ENCODE data around the gene ZNF365. TPM values are rescaled to one million over a fixed set of nuclear protein-coding genes. Genes with fewer than 3 reads are reported as not detected.
A peak's percentile ranks its signal among the peaks of the same experiment; 100 is the strongest.

The ZNF365 gene
- total RNA-seq, 1 donor from 2014 or later, result 0.26 TPM

DNA sequence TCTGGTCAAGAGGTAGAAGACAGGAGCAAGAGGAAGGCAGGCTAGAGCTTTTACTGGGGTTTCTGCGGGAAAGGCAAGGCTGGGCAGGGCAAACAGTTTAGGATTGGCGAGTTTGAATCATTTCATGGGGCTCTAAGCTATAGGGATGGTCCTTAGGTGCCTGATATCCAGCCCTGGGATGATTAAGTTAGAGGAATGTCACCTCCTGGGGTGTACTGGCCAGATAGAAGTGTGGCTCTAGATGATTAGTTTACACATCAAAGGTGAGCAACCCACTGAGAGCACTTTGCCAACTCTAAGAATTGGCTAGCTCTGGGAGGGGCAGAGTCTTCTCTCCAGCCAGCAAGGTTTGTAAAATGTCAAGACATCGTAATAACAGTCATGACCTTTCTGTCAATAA, 52.4 kb downstream of the ZNF365 start:
- Histone ChIP-seq H3K27me3 (peaks cover 33% of the 10 kb centered on the region), H4K20me1 (ENCODE audit: low read depth) (no peaks in the 10 kb centered on the region), H3K4me2 (no peak overlapping the region), H3K4me1 (no peaks in the 10 kb centered on the region), H3K9ac (no peak overlapping the region), H3K36me3 (no peaks in the 10 kb centered on the region), H3K79me2 (ENCODE audit: low read depth) (no peaks in the 10 kb centered on the region), H3K9me3 (ENCODE audit: low read depth) (no peaks in the 10 kb centered on the region), H3K4me3 (no peak overlapping the region), H2AFZ (replicated peaks) (no peak overlapping the region), H3K27ac (no peak overlapping the region), H3F3A (ENCODE audit: low read depth) (no peaks in the 10 kb centered on the region)
- H3K36me3 Mint-ChIP-seq, result no peaks in the 10 kb centered on the region
- no peaks in the 10 kb centered on the region for H3K9me3 Mint-ChIP-seq
- no peak overlapping the region for H3K4me3 Mint-ChIP-seq
- no peaks in the 10 kb centered on the region for H3K27me3 Mint-ChIP-seq (ENCODE audit: insufficient read depth, low read depth)
- peak; percentile 2 for DNase-seq (ENCODE audit: low spot score)
- H3K4me1 Mint-ChIP-seq, result peaks cover 6% of the 10 kb centered on the region
- no peak for TF ChIP-seq EZH2phosphoT487 (IDR thresholded peaks at IDR 0.05)
- no peak for TF ChIP-seq EZH2 (IDR thresholded peaks at IDR 0.05)
- TF ChIP-seq, protein P1, sequence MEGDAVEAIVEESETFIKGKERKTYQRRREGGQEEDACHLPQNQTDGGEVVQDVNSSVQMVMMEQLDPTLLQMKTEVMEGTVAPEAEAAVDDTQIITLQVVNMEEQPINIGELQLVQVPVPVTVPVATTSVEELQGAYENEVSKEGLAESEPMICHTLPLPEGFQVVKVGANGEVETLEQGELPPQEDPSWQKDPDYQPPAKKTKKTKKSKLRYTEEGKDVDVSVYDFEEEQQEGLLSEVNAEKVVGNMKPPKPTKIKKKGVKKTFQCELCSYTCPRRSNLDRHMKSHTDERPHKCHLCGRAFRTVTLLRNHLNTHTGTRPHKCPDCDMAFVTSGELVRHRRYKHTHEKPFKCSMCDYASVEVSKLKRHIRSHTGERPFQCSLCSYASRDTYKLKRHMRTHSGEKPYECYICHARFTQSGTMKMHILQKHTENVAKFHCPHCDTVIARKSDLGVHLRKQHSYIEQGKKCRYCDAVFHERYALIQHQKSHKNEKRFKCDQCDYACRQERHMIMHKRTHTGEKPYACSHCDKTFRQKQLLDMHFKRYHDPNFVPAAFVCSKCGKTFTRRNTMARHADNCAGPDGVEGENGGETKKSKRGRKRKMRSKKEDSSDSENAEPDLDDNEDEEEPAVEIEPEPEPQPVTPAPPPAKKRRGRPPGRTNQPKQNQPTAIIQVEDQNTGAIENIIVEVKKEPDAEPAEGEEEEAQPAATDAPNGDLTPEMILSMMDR (IDR thresholded peaks at IDR 0.05), result no peak
- no peak overlapping the region for H3K27ac Mint-ChIP-seq

DNA sequence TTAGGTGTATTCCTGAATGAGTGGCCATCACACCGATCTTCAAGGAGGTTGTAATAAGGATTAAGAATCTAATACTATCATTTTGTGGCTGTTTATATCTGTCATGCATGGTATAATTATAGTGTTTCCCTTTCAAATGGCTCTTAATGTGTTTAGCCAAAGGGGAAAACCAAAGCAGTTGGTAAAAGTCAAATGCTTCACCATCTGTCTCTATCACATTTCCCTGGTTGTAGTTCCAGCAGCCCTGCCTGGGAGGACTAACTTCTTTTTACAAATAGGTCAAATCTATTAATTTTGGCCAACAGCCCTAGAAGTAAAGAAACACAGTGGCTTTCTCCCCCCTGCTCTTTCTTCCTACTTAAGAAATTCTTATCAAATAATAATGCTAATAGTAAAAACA, 56.7 kb downstream of the ZNF365 start:
- no peak for DNase-seq (ENCODE audit: low spot score)
- Histone ChIP-seq H3K4me1 (no peaks in the 10 kb centered on the region), H3K4me2 (no peak overlapping the region), H3K27me3 (peaks cover 21% of the 10 kb centered on the region), H3K9ac (no peak overlapping the region), H3F3A (ENCODE audit: low read depth) (no peaks in the 10 kb centered on the region), H4K20me1 (ENCODE audit: low read depth) (no peaks in the 10 kb centered on the region), H3K79me2 (ENCODE audit: low read depth) (no peaks in the 10 kb centered on the region), H2AFZ (replicated peaks) (no peak overlapping the region), H3K36me3 (no peaks in the 10 kb centered on the region), H3K9me3 (ENCODE audit: low read depth) (no peaks in the 10 kb centered on the region), H3K27ac (no peak overlapping the region), H3K4me3 (no peak overlapping the region)
- Mint-ChIP-seq H3K27ac (no peak overlapping the region), H3K4me1 (peaks cover 6% of the 10 kb centered on the region), H3K9me3 (no peaks in the 10 kb centered on the region), H3K36me3 (no peaks in the 10 kb centered on the region), H3K4me3 (no peak overlapping the region), H3K27me3 (ENCODE audit: insufficient read depth, low read depth) (peaks cover 2% of the 10 kb centered on the region)
- TF ChIP-seq EZH2phosphoT487 (IDR thresholded peaks at IDR 0.05) (no peak), EZH2 (IDR thresholded peaks at IDR 0.05) (no peak)
- TF ChIP-seq, protein P1 (IDR thresholded peaks at IDR 0.05), result no peak

DNA sequence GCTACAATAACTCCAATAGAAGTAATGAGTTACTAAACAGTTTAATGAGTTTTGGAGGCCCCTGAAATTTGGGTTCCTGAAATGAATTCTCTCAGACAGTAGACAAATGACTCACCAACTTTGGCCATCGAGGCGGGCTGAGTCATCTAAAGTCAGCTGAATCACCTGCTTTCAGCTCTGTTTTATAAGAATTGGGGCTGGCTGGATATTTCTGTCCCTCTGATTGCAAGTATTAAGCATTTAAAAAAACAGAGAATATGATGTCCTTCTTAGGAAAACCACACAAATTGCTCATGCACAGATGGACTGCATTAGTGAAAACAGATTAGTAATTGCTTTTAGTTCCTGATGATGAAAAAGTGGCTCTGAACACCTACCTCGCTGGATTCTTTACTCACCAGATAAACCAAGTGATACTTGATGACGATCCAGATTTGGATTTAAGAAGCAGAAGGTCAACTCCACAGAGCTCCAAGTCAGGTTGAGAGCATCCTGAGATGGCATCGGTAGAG, 59.1 kb downstream of the ZNF365 start:
- H3F3A ChIP-seq (ENCODE audit: low read depth), result no peaks in the 10 kb centered on the region
- H3K79me2 ChIP-seq (ENCODE audit: low read depth), result no peaks in the 10 kb centered on the region
- H4K20me1 ChIP-seq (ENCODE audit: low read depth), result no peaks in the 10 kb centered on the region
- no peaks in the 10 kb centered on the region for H3K9me3 Mint-ChIP-seq
- no peaks in the 10 kb centered on the region for H3K4me1 Mint-ChIP-seq
- no peaks in the 10 kb centered on the region for H3K36me3 ChIP-seq
- no peaks in the 10 kb centered on the region for H3K36me3 Mint-ChIP-seq
- H3K27me3 Mint-ChIP-seq (ENCODE audit: insufficient read depth, low read depth), result peaks cover 2% of the 10 kb centered on the region
- no peaks in the 10 kb centered on the region for H3K27me3 ChIP-seq
- no peak overlapping the region for H3K4me2 ChIP-seq
- no peaks in the 10 kb centered on the region for H3K9me3 ChIP-seq (ENCODE audit: low read depth)
- no peak overlapping the region for H3K27ac Mint-ChIP-seq
- H3K27ac ChIP-seq, result no peak overlapping the region
- H3K4me3 Mint-ChIP-seq, result no peak overlapping the region
- H3K4me3 ChIP-seq, result no peak overlapping the region
- no peaks in the 10 kb centered on the region for H3K4me1 ChIP-seq
- no peak for DNase-seq (ENCODE audit: low spot score)
- H2AFZ ChIP-seq (replicated peaks), result no peak overlapping the region
- no peak for TF ChIP-seq EZH2 (IDR thresholded peaks at IDR 0.05)
- TF ChIP-seq, protein P1 (IDR thresholded peaks at IDR 0.05), result no peak
- TF ChIP-seq EZH2phosphoT487 (IDR thresholded peaks at IDR 0.05), result no peak
- no peak overlapping the region for H3K9ac ChIP-seq
